ENCODE data around the gene RBP3. TPM values are rescaled to one million over a fixed set of nuclear protein-coding genes. Genes with fewer than 3 reads are reported as not detected.

Gene RBP3
- total and polyA plus RNA-seq, 2 donors (not counting 3 experiments of a cell fraction or from before 2014, with no cell fraction given) = not detected

DNA sequence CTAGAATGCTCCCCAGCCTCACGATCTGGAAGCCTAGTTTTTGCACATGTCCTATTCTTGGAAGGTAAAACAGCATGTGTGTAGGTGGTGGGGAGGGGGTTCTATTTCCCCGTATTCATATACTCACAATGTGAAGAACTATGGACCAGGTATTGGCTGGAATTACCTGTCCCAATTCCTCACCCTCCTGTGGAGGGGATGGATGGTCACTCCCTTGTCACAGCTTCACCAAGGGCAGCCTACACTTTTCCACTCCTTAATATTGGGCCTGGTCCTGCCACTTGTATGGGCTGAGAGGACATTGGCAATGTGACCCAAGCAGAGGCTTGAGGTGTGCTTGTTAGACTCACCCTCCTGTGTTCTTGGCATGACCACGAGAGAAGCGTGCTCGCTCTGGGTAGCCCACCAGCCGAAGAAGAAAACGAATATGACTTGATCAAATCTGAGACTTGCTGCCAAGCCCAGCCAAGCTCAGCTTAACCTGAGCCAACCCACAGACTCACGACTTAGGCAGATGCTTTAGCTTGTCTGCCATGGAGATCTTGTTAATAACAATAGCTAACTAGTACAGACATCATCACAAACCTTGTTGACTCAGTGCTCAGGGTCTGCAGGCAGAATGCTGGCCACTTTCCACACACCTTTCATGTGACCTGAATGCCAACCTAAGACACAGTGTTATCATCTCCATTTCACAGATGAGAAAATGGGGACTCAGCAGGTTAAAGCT lies 18.7 kb downstream of the RBP3 start:
- DNase-seq (ENCODE audit: low read depth, low spot score) = no peak
- Histone ChIP-seq H3K79me2 (ENCODE audit: control insufficient read depth, insufficient read depth, low read length) (no peaks in the 10 kb centered on the region), H3K36me3 (ENCODE audit: control insufficient read depth in 2 of 2, extremely low read depth in 1 of 2, insufficient read depth in 2 of 2, low read length in 2 of 2) (no peaks in the 10 kb centered on the region), H3K4me3 (replicated peaks in 1 of 3; ENCODE audit: insufficient read depth in 1 of 3, low read depth in 1 of 3, low read length in 3 of 3) (no peak overlapping the region), H4K20me1 (replicated peaks; ENCODE audit: control insufficient read depth, extremely low read depth, insufficient read depth, low read length) (no peaks in the 10 kb centered on the region), H3K27ac (ENCODE audit: insufficient read depth, low read depth, low read length) (no peak overlapping the region), H3K4me1 (ENCODE audit: control insufficient read depth, extremely low read depth, insufficient read depth, low read length) (no peaks in the 10 kb centered on the region), H3K9me1 (replicated peaks; ENCODE audit: control insufficient read depth, extremely low read depth, insufficient read depth, low read length) (no peaks in the 10 kb centered on the region), H3K4me2 (ENCODE audit: insufficient read depth, low read length) (no peak overlapping the region), H3K9ac (replicated peaks; ENCODE audit: extremely low read depth, insufficient read depth, low read length) (no peak overlapping the region), H2AFZ (ENCODE audit: low read depth, low read length) (no peak overlapping the region), H3K9me3 (replicated peaks; ENCODE audit: control insufficient read depth, insufficient read depth, low read length) (no peaks in the 10 kb centered on the region), H3K27me3 (ENCODE audit: control insufficient read depth in 2 of 2, insufficient read depth in 2 of 2, low read length in 2 of 2) (no peaks in the 10 kb centered on the region)
- FAIRE-seq = no peak
- TF ChIP-seq POLR2AphosphoS5 (IDR thresholded peaks at IDR 0.05; ENCODE audit: insufficient read depth, low read depth, low read length) = no peak
- ChIA-PET POLR2A (no interaction called here), CTCF (interaction anchor here (1.2 to 1.3 kb wide), 2 partner anchors 26 kb away, joined by 3 to 7 read pairs; no protein-coding TSS in a partner anchor)
- dilution Hi-C loops (cut with MboI; ENCODE audit: extremely low pct_ligation_motif_present, low sequenced_read_pairs) (no loop called here), intact Hi-C loops (cut with micrococcal nuclease) (loop anchor here (1.0 kb wide), 1 partner anchor 13 kb away; no protein-coding TSS in a partner anchor)
- BruUV-seq (replicated peaks) = no TSS peak

DNA sequence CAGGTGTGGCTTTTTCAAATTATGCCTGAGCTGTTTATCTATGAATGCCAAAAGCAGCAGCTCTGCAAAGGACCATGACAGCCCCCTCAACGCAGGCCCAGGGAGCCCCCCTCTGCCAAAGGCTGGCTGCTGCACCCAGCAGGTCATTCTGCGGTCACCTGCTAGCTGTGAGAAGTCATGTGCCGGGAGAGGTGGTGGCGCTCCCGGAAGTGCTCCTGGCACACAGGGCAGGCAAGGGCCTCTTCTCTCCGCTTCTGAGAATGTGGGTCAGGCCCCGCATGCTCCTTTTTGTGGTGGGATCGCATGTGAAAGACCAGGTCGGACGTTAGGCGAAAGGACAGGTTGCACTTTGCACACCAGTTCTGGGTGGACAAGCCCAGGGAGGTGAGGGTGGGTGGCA lies 19.5 kb downstream of the RBP3 start:
- TF ChIP-seq GATA2 (IDR thresholded peaks at IDR 0.05; ENCODE audit: insufficient read depth, insufficient read length, low read depth, low read length) (no peak), CTCF (IDR thresholded peaks at IDR 0.05; ENCODE audit: extremely low read depth in 1 of 2, insufficient read depth in 1 of 2, low read depth in 1 of 2, low read length in 2 of 2) (no peak), MYC (IDR thresholded peaks at IDR 0.05; ENCODE audit: low read depth, low read length) (no peak), POLR2A (IDR thresholded peaks at IDR 0.05; ENCODE audit: low read depth, low read length) (no peak), POLR2AphosphoS5 (IDR thresholded peaks at IDR 0.05; ENCODE audit: insufficient read depth, low read depth, low read length) (no peak), JUN (IDR thresholded peaks at IDR 0.05; ENCODE audit: borderline replicate concordance, insufficient read depth, insufficient read length, low read depth) (no peak), EZH2 (IDR thresholded peaks at IDR 0.05; ENCODE audit: borderline replicate concordance, low read depth, low read length, severe bottlenecking) (no peak), FOS (IDR thresholded peaks at IDR 0.05; ENCODE audit: borderline replicate concordance, insufficient read depth, low read length) (no peak)
- TF ChIP-seq, protein P1, sequence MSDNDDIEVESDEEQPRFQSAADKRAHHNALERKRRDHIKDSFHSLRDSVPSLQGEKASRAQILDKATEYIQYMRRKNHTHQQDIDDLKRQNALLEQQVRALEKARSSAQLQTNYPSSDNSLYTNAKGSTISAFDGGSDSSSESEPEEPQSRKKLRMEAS (IDR thresholded peaks at IDR 0.05; ENCODE audit: insufficient read depth, insufficient read length) = no peak
- H3K4me3 ChIP-seq (replicated peaks in 1 of 3; ENCODE audit: insufficient read depth in 1 of 3, low read depth in 1 of 3, low read length in 3 of 3) = no peak overlapping the region
- H3K9me1 ChIP-seq (replicated peaks; ENCODE audit: control insufficient read depth, extremely low read depth, insufficient read depth, low read length) = no peaks in the 10 kb centered on the region
- no peak for DNase-seq (ENCODE audit: low read depth, low spot score)
- H3K9ac ChIP-seq (replicated peaks; ENCODE audit: extremely low read depth, insufficient read depth, low read length) = no peak overlapping the region
- no peak overlapping the region for H3K27ac ChIP-seq (ENCODE audit: insufficient read depth, low read depth, low read length)
- H3K4me2 ChIP-seq (ENCODE audit: insufficient read depth, low read length) = no peak overlapping the region
- no peak for FAIRE-seq
- no peaks in the 10 kb centered on the region for H3K9me3 ChIP-seq (replicated peaks; ENCODE audit: control insufficient read depth, insufficient read depth, low read length)
- no TSS peak for BruUV-seq (replicated peaks)
- ChIA-PET POLR2A (no interaction called here), CTCF (interaction anchor here (1.2 to 1.4 kb wide), 2 partner anchors 10 to 27 kb away, joined by 3 read pairs; no protein-coding TSS in a partner anchor)
- no peaks in the 10 kb centered on the region for H3K4me1 ChIP-seq (ENCODE audit: control insufficient read depth, extremely low read depth, insufficient read depth, low read length)
- no peak overlapping the region for H2AFZ ChIP-seq (ENCODE audit: low read depth, low read length)
- dilution Hi-C loops (cut with MboI; ENCODE audit: extremely low pct_ligation_motif_present, low sequenced_read_pairs) (no loop called here), intact Hi-C loops (cut with micrococcal nuclease) (no loop called here)
- H3K79me2 ChIP-seq (ENCODE audit: control insufficient read depth, insufficient read depth, low read length) = no peaks in the 10 kb centered on the region
- H4K20me1 ChIP-seq (replicated peaks; ENCODE audit: control insufficient read depth, extremely low read depth, insufficient read depth, low read length) = no peaks in the 10 kb centered on the region
- no peaks in the 10 kb centered on the region for H3K27me3 ChIP-seq (ENCODE audit: control insufficient read depth in 2 of 2, insufficient read depth in 2 of 2, low read length in 2 of 2)
- no peaks in the 10 kb centered on the region for H3K36me3 ChIP-seq (ENCODE audit: control insufficient read depth in 2 of 2, extremely low read depth in 1 of 2, insufficient read depth in 2 of 2, low read length in 2 of 2)

All from endothelial cell of umbilical vein (primary cell).